SK-N-SH (cell line): ENCODE data around the gene NALCN. TPM values are rescaled to one million over a fixed set of nuclear protein-coding genes. Genes with fewer than 3 reads are reported as not detected.

Experiments used
- CTCF ChIA-PET: fragments of 300-600, 350-600 bp; formaldehyde crosslinking; extraction: SDS; loops from one replicate; lab custom pipeline; 2021; lab: Yijun Ruan, JAX
- POLR2A ChIA-PET: fragments of 350-600 bp; sonication (Branson Sonifier 250); formaldehyde crosslinking; extraction: SDS; loops from one replicate; lab custom pipeline; 2020; ENCODE audit warnings: antibody characterized with exemption, inconsistent platforms; lab: Yijun Ruan, JAX
- DNase-seq: peaks from one replicate; pipeline ENCODE4 v3.0.0; 2012
- H2AFZ ChIP-seq: fragments of 200-600 bp; sonication (generic); 2 replicates; pipeline ENCODE4 v1.8.1; 2016; ENCODE audit warnings: antibody characterized with exemption, mild to moderate bottlenecking, low read depth
- H3F3A ChIP-seq: fragments of 200-600 bp; sonication (generic); replicated peaks from 2 replicates; pipeline ENCODE3; 2016; ENCODE audit warnings: antibody characterized with exemption, mild to moderate bottlenecking; ENCODE audit not compliant: insufficient read depth
- H3K27ac ChIP-seq, 2 experiments: fragments of 200-500 bp in 1 of 2; fragments of 200-600 bp in 1 of 2; sonication (Bioruptor generic) in 1 of 2; sonication (generic), shearing (Covaris generic) in 1 of 2; 2 replicates each; pipeline versions ENCODE4 v1.5.1 to v1.6.1; 2014 to 2016; ENCODE audit warnings: low read depth in 2 of 2, inconsistent platforms in 1 of 2, low read length in 1 of 2, mild to moderate bottlenecking in 1 of 2, mixed read lengths in 1 of 2
- H3K27me3 ChIP-seq: fragments of 200-600 bp; sonication (generic), shearing (Covaris generic); 2 replicates; pipeline ENCODE4 v1.6.1; 2016; ENCODE audit warnings: mixed run types; ENCODE audit not compliant: insufficient read depth
- H3K36me3 ChIP-seq, 2 experiments: fragments of 200-500 bp in 1 of 2; fragments of 200-600 bp in 1 of 2; sonication (Bioruptor generic) in 1 of 2; sonication (generic) in 1 of 2; replicated peaks in 1 of 2; 2 replicates each; pipeline versions ENCODE3 to v1.5.1; 2014 to 2016; ENCODE audit warnings: low read length in 1 of 2, mild to moderate bottlenecking in 1 of 2; ENCODE audit not compliant: insufficient read depth in 2 of 2, control insufficient read depth in 1 of 2
- H3K4me1 ChIP-seq, 2 experiments: fragments of 200-500 bp in 1 of 2; fragments of 200-600 bp in 1 of 2; sonication (Bioruptor generic) in 1 of 2; sonication (generic), shearing (Covaris generic) in 1 of 2; 2 replicates each; pipeline versions ENCODE4 v1.5.1 to v1.6.1; 2014 to 2016; ENCODE audit warnings: low read depth in 1 of 2, low read length in 1 of 2, mixed run types in 1 of 2; ENCODE audit not compliant: insufficient read depth in 2 of 2, control insufficient read depth in 1 of 2
- H3K4me2 ChIP-seq: fragments of 200-600 bp; sonication (generic), shearing (Covaris generic); 2 replicates; pipeline ENCODE4 v1.6.1; 2017; ENCODE audit warnings: mixed run types
- H3K4me3 ChIP-seq, 2 experiments: fragments of 200-500 bp in 1 of 2; fragments of 200-600 bp in 1 of 2; sonication (Bioruptor generic) in 1 of 2; sonication (generic), shearing (Covaris generic) in 1 of 2; 2 replicates each; pipeline versions ENCODE4 v1.5.1 to v1.8.1; 2014 to 2016; ENCODE audit warnings: low read depth in 2 of 2, inconsistent platforms in 1 of 2, low read length in 1 of 2, mild to moderate bottlenecking in 1 of 2, mixed read lengths in 1 of 2, moderate library complexity in 1 of 2
- H3K79me2 ChIP-seq: fragments of 200-600 bp; sonication (generic); 2 replicates; pipeline ENCODE4 v1.8.1; 2017; ENCODE audit warnings: mild to moderate bottlenecking; ENCODE audit not compliant: insufficient read depth
- H3K9ac ChIP-seq: fragments of 200-600 bp; sonication (generic); 2 replicates; pipeline ENCODE4 v1.6.1; 2017; ENCODE audit warnings: mixed run types
- H3K9me2 ChIP-seq: fragments of 200-600 bp; sonication (generic); 2 replicates; pipeline ENCODE4 v1.6.1; 2017; ENCODE audit warnings: mixed run types
- H3K9me3 ChIP-seq: fragments of 200-600 bp; sonication (generic); 2 replicates; pipeline ENCODE4 v1.6.1; 2017; ENCODE audit warnings: mixed run types, mild to moderate bottlenecking, moderate library complexity
- H4K20me1 ChIP-seq: fragments of 200-600 bp; sonication (generic); 2 replicates; pipeline ENCODE4 v1.6.1; 2017; ENCODE audit warnings: mild to moderate bottlenecking, mixed run types; ENCODE audit not compliant: insufficient read depth
- FOXJ3 ChIP-seq: sonication (generic); formaldehyde crosslinking; IDR thresholded peaks from 2 replicates; pipeline ENCODE4 v1.5.1; 2020; ENCODE audit warnings: mild to moderate bottlenecking, missing genetic modification reagents
- JUND ChIP-seq: IDR thresholded peaks from 2 replicates; pipeline ENCODE4 v1.4.0; 2012
- MEF2A ChIP-seq: IDR thresholded peaks from 2 replicates; pipeline ENCODE4 v1.4.0; 2012; ENCODE audit warnings: low read depth, borderline replicate concordance
- NFIC ChIP-seq: IDR thresholded peaks from 2 replicates; pipeline ENCODE4 v1.4.0; 2012; ENCODE audit warnings: borderline replicate concordance
- POLR2AphosphoS5 ChIP-seq: IDR thresholded peaks from 2 replicates; pipeline ENCODE4 v1.6.1; 2012; ENCODE audit warnings: low read depth, low read length
- RCOR1 ChIP-seq: fragments of 150-350 bp; IDR thresholded peaks from 2 replicates; pipeline ENCODE4 v1.6.1; 2017; ENCODE audit warnings: antibody characterized with exemption, low read length
- YY1 ChIP-seq: IDR thresholded peaks from 2 replicates; pipeline ENCODE4 v1.4.0; 2012; ENCODE audit warnings: low read depth, mild to moderate bottlenecking
- WGBS: methylation state at CpG from one replicate; pipeline ENCODE4 v1.1.6; 2017; ENCODE audit warnings: low lambda C conversion rate; 5-methylcytosine and 5-hydroxymethylcytosine counted together
- polyA plus RNA-seq, 3 experiments: library from polyadenylated mRNA; depleted of rRNA; stranded (reverse); fragments of >200 nt; gene quantifications; 2 replicates each; pipeline ENCODE4 v1.2.3, GENCODE V29; 2012
- TF ChIP-seq, protein P1 (sequence below): fragments of 200-600 bp; sonication (generic); IDR thresholded peaks from 2 replicates; pipeline ENCODE4 v1.6.1; 2017; ENCODE audit warnings: antibody characterized with exemption, mild to moderate bottlenecking, moderate library complexity

Gene NALCN
- polyA plus RNA-seq, 1 of the 3 experiments (the other 2 are of a cell fraction) = 3.0 TPM

DNA sequence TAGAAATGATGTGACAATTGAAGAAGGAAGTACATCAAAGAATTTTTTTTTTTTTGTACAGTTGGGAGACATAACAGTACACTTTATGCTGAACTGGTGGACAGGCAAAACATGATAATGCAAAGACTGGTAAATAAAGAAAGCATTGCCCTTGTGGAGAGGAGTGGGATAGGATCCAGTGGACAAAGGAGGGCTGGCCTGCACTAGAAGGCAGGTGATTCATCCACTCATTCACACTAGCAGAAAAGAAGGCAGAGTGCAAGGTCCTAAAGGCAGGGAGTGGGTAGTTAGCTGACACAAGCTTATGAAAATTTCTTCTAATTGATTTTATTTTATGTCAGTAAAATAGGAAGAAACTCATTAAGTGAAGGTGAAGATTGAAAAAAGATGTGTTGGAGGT, 17.6 kb upstream of the NALCN start:
- no peaks in the 10 kb centered on the region for H3K79me2 ChIP-seq
- H3K9ac ChIP-seq = no peak overlapping the region
- POLR2A ChIA-PET = no interaction called here
- H3K27ac ChIP-seq = no peak overlapping the region
- H4K20me1 ChIP-seq = no peaks in the 10 kb centered on the region
- H3K4me2 ChIP-seq = no peak overlapping the region
- CTCF ChIA-PET = interaction anchor here (1.1 kb wide), 1 partner anchor 289 kb away, joined by 3 read pairs; no protein-coding TSS in a partner anchor
- no peaks in the 10 kb centered on the region for H3K4me1 ChIP-seq
- DNase-seq = no peak
- no peak overlapping the region for H3K4me3 ChIP-seq
- no peak overlapping the region for H2AFZ ChIP-seq
- TF ChIP-seq, protein P1, sequence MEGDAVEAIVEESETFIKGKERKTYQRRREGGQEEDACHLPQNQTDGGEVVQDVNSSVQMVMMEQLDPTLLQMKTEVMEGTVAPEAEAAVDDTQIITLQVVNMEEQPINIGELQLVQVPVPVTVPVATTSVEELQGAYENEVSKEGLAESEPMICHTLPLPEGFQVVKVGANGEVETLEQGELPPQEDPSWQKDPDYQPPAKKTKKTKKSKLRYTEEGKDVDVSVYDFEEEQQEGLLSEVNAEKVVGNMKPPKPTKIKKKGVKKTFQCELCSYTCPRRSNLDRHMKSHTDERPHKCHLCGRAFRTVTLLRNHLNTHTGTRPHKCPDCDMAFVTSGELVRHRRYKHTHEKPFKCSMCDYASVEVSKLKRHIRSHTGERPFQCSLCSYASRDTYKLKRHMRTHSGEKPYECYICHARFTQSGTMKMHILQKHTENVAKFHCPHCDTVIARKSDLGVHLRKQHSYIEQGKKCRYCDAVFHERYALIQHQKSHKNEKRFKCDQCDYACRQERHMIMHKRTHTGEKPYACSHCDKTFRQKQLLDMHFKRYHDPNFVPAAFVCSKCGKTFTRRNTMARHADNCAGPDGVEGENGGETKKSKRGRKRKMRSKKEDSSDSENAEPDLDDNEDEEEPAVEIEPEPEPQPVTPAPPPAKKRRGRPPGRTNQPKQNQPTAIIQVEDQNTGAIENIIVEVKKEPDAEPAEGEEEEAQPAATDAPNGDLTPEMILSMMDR = peak; percentile 7; the same call in 1 of the 2 replicates
- TF ChIP-seq MEF2A (no peak), JUND (no peak), YY1 (no peak)
- H3F3A ChIP-seq = no peaks in the 10 kb centered on the region
- no peaks in the 10 kb centered on the region for H3K27me3 ChIP-seq
- H3K9me3 ChIP-seq = no peaks in the 10 kb centered on the region
- H3K36me3 ChIP-seq = no peaks in the 10 kb centered on the region
- H3K9me2 ChIP-seq = no peaks in the 10 kb centered on the region

GRCh38 chr13:101429733-101430132, 13.4 kb upstream of the NALCN start:
- ChIA-PET POLR2A (no interaction called here), CTCF (interaction anchor here (1.2 kb wide), 1 partner anchor 106 kb away, joined by 3 read pairs; no protein-coding TSS in a partner anchor)
- no peaks in the 10 kb centered on the region for H3K4me1 ChIP-seq
- no peak overlapping the region for H3K9ac ChIP-seq
- H3K36me3 ChIP-seq = no peaks in the 10 kb centered on the region
- no peaks in the 10 kb centered on the region for H3K27me3 ChIP-seq
- no peak for TF ChIP-seq POLR2AphosphoS5
- TF ChIP-seq NFIC = no peak
- no peak for DNase-seq
- no peak overlapping the region for H3K4me3 ChIP-seq
- H3K9me3 ChIP-seq = no peaks in the 10 kb centered on the region
- H3K4me2 ChIP-seq = no peak overlapping the region
- no peak overlapping the region for H2AFZ ChIP-seq
- H3K27ac ChIP-seq = no peak overlapping the region
- H3K79me2 ChIP-seq = no peaks in the 10 kb centered on the region
- H3K9me2 ChIP-seq = no peaks in the 10 kb centered on the region
- no peaks in the 10 kb centered on the region for H4K20me1 ChIP-seq
- WGBS = 97% methylated on average over 2 of the region's 3 CpGs
- no peaks in the 10 kb centered on the region for H3F3A ChIP-seq

DNA sequence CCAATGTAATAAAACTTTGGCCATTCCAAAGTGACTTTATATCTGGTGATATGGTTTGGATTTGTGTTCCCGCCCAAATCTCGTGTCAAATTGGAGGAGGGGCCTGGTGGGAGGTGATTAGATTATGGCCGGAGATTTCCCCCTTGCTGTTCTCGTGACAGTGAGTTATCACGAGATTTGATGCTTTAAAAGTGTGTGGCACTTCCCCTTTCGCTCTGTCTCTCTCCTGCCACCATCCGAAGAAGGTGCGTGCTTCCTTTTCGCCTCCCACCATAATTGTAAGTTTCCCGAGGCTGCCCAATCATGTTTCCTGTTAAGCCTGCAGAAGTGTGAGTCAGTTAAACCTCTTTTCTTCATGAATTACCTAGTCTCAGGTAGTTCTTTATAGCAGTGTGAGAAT, 9.3 kb upstream of the NALCN start:
- no peak for DNase-seq
- Histone ChIP-seq H3K79me2 (no peaks in the 10 kb centered on the region), H3K27ac (no peak overlapping the region), H3K9ac (no peak overlapping the region), H2AFZ (no peak overlapping the region), H3K27me3 (no peaks in the 10 kb centered on the region), H3K36me3 (no peaks in the 10 kb centered on the region), H3K4me1 (no peaks in the 10 kb centered on the region), H3F3A (no peaks in the 10 kb centered on the region), H3K9me3 (no peaks in the 10 kb centered on the region), H4K20me1 (no peaks in the 10 kb centered on the region), H3K4me3 (no peak overlapping the region), H3K9me2 (no peaks in the 10 kb centered on the region), H3K4me2 (no peak overlapping the region)
- POLR2A ChIA-PET = no interaction called here
- CTCF ChIA-PET = no interaction called here
- no peak for TF ChIP-seq RCOR1
- TF ChIP-seq FOXJ3 (CRISPR knock-in tag) = no peak
- WGBS = 76% methylated on average over 10 of the region's 10 CpGs
